OCI-LY1 (cell line): ENCODE measurements around the gene PRKCA.

Experiments used
- H2AFZ ChIP-seq: fragments of 200-600 bp; sonication (generic), shearing (Covaris generic); 2 replicates; pipeline ENCODE4 v1.6.0; 2014; ENCODE audit warnings: antibody characterized with exemption, mild to moderate bottlenecking, low read length
- H3F3A ChIP-seq: fragments of 200-600 bp; sonication (generic), shearing (Covaris generic); 2 replicates; pipeline ENCODE4 v1.6.0; 2014; ENCODE audit warnings: mild to moderate bottlenecking, antibody characterized with exemption, low read length, moderate library complexity; ENCODE audit not compliant: insufficient read depth
- H3K27ac ChIP-seq: fragments of 200-600 bp; sonication (generic); 2 replicates; pipeline ENCODE4 v1.5.1; 2014; ENCODE audit warnings: low read length, mixed run types, mild to moderate bottlenecking, low read depth; ENCODE audit not compliant: poor library complexity, severe bottlenecking
- H3K27me3 ChIP-seq: fragments of 200-600 bp; sonication (generic); 2 replicates; pipeline ENCODE4 v1.6.0; 2014; ENCODE audit warnings: antibody characterized with exemption, mild to moderate bottlenecking, low read length, moderate library complexity; ENCODE audit not compliant: insufficient read depth
- H3K36me3 ChIP-seq: fragments of 200-600 bp; sonication (generic); 2 replicates; pipeline ENCODE4 v1.6.1; 2014; ENCODE audit warnings: mild to moderate bottlenecking, antibody characterized with exemption, low read length, moderate library complexity, mixed read lengths; ENCODE audit not compliant: insufficient read depth
- H3K4me1 ChIP-seq: fragments of 200-600 bp; sonication (generic); 2 replicates; pipeline ENCODE4 v1.5.1; 2014; ENCODE audit warnings: mild to moderate bottlenecking, low read length, moderate library complexity; ENCODE audit not compliant: insufficient read depth, severe bottlenecking
- H3K4me2 ChIP-seq: fragments of 200-600 bp; sonication (generic), shearing (Covaris generic); 2 replicates; pipeline ENCODE4 v1.6.1; 2014; ENCODE audit warnings: low read length
- H3K4me3 ChIP-seq: fragments of 200-600 bp; sonication (generic); 2 replicates; pipeline ENCODE4 v1.5.1; 2014; ENCODE audit warnings: low read length, low read depth, mild to moderate bottlenecking, mixed read lengths; ENCODE audit not compliant: poor library complexity, severe bottlenecking
- H3K79me2 ChIP-seq: fragments of 200-600 bp; shearing (Covaris generic); 2 replicates; pipeline ENCODE4 v1.6.1; 2016; ENCODE audit warnings: mixed run types, low read length, mixed read lengths; ENCODE audit not compliant: insufficient read depth
- H3K9ac ChIP-seq: fragments of 200-600 bp; sonication (generic), shearing (Covaris generic); 2 replicates; pipeline ENCODE4 v1.6.1; 2014; ENCODE audit warnings: mild to moderate bottlenecking, low read length, mixed read lengths
- H3K9me2 ChIP-seq: fragments of 200-600 bp; sonication (generic), shearing (Covaris generic); 2 replicates; pipeline ENCODE4 v1.6.1; 2014; ENCODE audit warnings: low read depth, mild to moderate bottlenecking, low read length, mixed read lengths
- H3K9me3 ChIP-seq: fragments of 200-600 bp; shearing (Covaris generic); 2 replicates; pipeline ENCODE4 v1.6.1; 2014; ENCODE audit warnings: low read length, mixed read lengths
- H4K20me1 ChIP-seq: fragments of 200-600 bp; sonication (generic), shearing (Covaris generic); 2 replicates; pipeline ENCODE4 v1.6.0; 2016; ENCODE audit warnings: mild to moderate bottlenecking, low read length; ENCODE audit not compliant: insufficient read depth
- CTCF ChIP-seq: fragments of 200-600 bp; sonication (generic), shearing (Covaris generic); IDR thresholded peaks from 2 replicates; pipeline ENCODE4 v1.5.1; 2017; ENCODE audit warnings: mild to moderate bottlenecking, antibody characterized with exemption, low read length, moderate library complexity, mixed read lengths
- EZH2 ChIP-seq: fragments of 200-600 bp; sonication (generic), shearing (Covaris generic); IDR thresholded peaks from 2 replicates; pipeline ENCODE4 v1.8.0; 2017; ENCODE audit warnings: borderline replicate concordance, mixed run types, mild to moderate bottlenecking, antibody characterized with exemption, low read length, moderate library complexity, mixed read lengths

The PRKCA gene

GRCh38 chr17:66695098-66695497, 392.7 kb downstream of the PRKCA start:
- peaks cover 51% of the 10 kb centered on the region for H3K36me3 ChIP-seq
- peaks cover 9% of the 10 kb centered on the region; the same call in 1 of the 2 replicates for H3K9me3 ChIP-seq
- no peaks in the 10 kb centered on the region for H3K9me2 ChIP-seq
- H4K20me1 ChIP-seq: no peaks in the 10 kb centered on the region
- H3K27ac ChIP-seq: no peak overlapping the region
- peaks cover 31% of the 10 kb centered on the region for H3K4me1 ChIP-seq
- H3K4me3 ChIP-seq: no peak overlapping the region
- H3K79me2 ChIP-seq: no peaks in the 10 kb centered on the region
- no peaks in the 10 kb centered on the region for H3K27me3 ChIP-seq
- TF ChIP-seq CTCF (no peak), EZH2 (no peak)
- H3K4me2 ChIP-seq: no peak overlapping the region
- H2AFZ ChIP-seq: no peak overlapping the region
- no peaks in the 10 kb centered on the region for H3F3A ChIP-seq
- H3K9ac ChIP-seq: no peak overlapping the region

GRCh38 chr17:66698270-66698669, 395.9 kb downstream of the PRKCA start:
- peaks cover 43% of the 10 kb centered on the region for H3K36me3 ChIP-seq

GRCh38 chr17:66701462-66701861, 399.0 kb downstream of the PRKCA start:
- peaks cover 25% of the 10 kb centered on the region for H3K4me1 ChIP-seq
- peaks cover 12% of the 10 kb centered on the region; the same call in 1 of the 2 replicates for H3K9me3 ChIP-seq
- H3K36me3 ChIP-seq: peaks cover 27% of the 10 kb centered on the region
- H4K20me1 ChIP-seq: no peaks in the 10 kb centered on the region
- no peaks in the 10 kb centered on the region for H3K79me2 ChIP-seq
- H3K4me2 ChIP-seq: no peak overlapping the region
- no peaks in the 10 kb centered on the region for H3K27me3 ChIP-seq
- H3K27ac ChIP-seq: no peak overlapping the region
- no peaks in the 10 kb centered on the region for H3F3A ChIP-seq
- H3K9me2 ChIP-seq: no peaks in the 10 kb centered on the region
- H2AFZ ChIP-seq: no peak overlapping the region
- no peak overlapping the region for H3K9ac ChIP-seq
- no peak for TF ChIP-seq CTCF
- TF ChIP-seq EZH2: no peak
- no peak overlapping the region for H3K4me3 ChIP-seq

More at GRCh38 chr17:66698270-66698669, 395.9 kb downstream of the PRKCA start:
- Histone ChIP-seq H3K9me3 (peaks cover 12% of the 10 kb centered on the region; the same call in 1 of the 2 replicates), H3K27me3 (no peaks in the 10 kb centered on the region), H3K4me1 (no peaks in the 10 kb centered on the region), H4K20me1 (no peaks in the 10 kb centered on the region), H3K4me2 (no peak overlapping the region), H2AFZ (no peak overlapping the region), H3K9me2 (no peaks in the 10 kb centered on the region), H3K27ac (no peak overlapping the region), H3K9ac (no peak overlapping the region), H3K4me3 (no peak overlapping the region), H3F3A (no peaks in the 10 kb centered on the region), H3K79me2 (no peaks in the 10 kb centered on the region)
- TF ChIP-seq EZH2: no peak
- TF ChIP-seq CTCF: no peak
